Bronchial epithelial cell (primary cell): ENCODE measurements around the gene RARG. TPM values are rescaled to one million over a fixed set of nuclear protein-coding genes. Genes with fewer than 3 reads are reported as not detected.

Experiments
- DNase-seq: peaks from one replicate; pipeline ENCODE4 v3.0.0-alpha.2; 2010; ENCODE audit warnings: low read depth
- FAIRE-seq: peaks from 2 replicates; lab custom pipeline; 2011; peaks lifted over from hg19 to GRCh38; lab: Jason Lieb, UNC
- H3K27me3 ChIP-seq: 2 replicates; pipeline ENCODE4 v1.5.1; 2011; ENCODE audit warnings: low read length; ENCODE audit not compliant: control insufficient read depth, insufficient read depth
- H3K36me3 ChIP-seq: 2 replicates; pipeline ENCODE4 v1.5.1; 2011; ENCODE audit warnings: low read length; ENCODE audit not compliant: control insufficient read depth, insufficient read depth
- H3K4me3 ChIP-seq: 2 replicates; pipeline ENCODE4 v1.5.1; 2011; ENCODE audit warnings: mild to moderate bottlenecking, low read depth, low read length, control low read depth
- total RNA-seq: library from RNA; depleted of rRNA; stranded (reverse); fragments of >200 nt; gene quantifications from 2 replicates; pipeline ENCODE4 v1.2.1, GENCODE V29; 2014
- TF ChIP-seq, protein P1 (sequence below): IDR thresholded peaks from 2 replicates; pipeline ENCODE4 v1.5.1; 2011; ENCODE audit warnings: mild to moderate bottlenecking, moderate library complexity, low read length, control low read depth, inconsistent platforms; ENCODE audit not compliant: insufficient read depth, severe bottlenecking

RARG gene
- total RNA-seq, 1 donor from 2014 or later = 24.7 TPM

- no peak overlapping the region for H3K4me3 ChIP-seq
- TF ChIP-seq, protein P1, sequence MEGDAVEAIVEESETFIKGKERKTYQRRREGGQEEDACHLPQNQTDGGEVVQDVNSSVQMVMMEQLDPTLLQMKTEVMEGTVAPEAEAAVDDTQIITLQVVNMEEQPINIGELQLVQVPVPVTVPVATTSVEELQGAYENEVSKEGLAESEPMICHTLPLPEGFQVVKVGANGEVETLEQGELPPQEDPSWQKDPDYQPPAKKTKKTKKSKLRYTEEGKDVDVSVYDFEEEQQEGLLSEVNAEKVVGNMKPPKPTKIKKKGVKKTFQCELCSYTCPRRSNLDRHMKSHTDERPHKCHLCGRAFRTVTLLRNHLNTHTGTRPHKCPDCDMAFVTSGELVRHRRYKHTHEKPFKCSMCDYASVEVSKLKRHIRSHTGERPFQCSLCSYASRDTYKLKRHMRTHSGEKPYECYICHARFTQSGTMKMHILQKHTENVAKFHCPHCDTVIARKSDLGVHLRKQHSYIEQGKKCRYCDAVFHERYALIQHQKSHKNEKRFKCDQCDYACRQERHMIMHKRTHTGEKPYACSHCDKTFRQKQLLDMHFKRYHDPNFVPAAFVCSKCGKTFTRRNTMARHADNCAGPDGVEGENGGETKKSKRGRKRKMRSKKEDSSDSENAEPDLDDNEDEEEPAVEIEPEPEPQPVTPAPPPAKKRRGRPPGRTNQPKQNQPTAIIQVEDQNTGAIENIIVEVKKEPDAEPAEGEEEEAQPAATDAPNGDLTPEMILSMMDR = peak; percentile 37
- DNase-seq = peak; percentile 33
- no peaks in the 10 kb centered on the region for H3K27me3 ChIP-seq
- peaks cover 7% of the 10 kb centered on the region for H3K36me3 ChIP-seq
- FAIRE-seq = no peak
These were observed 57.0 kb downstream of the RARG start for GRCh38 chr12:53174881-53175491.

DNA sequence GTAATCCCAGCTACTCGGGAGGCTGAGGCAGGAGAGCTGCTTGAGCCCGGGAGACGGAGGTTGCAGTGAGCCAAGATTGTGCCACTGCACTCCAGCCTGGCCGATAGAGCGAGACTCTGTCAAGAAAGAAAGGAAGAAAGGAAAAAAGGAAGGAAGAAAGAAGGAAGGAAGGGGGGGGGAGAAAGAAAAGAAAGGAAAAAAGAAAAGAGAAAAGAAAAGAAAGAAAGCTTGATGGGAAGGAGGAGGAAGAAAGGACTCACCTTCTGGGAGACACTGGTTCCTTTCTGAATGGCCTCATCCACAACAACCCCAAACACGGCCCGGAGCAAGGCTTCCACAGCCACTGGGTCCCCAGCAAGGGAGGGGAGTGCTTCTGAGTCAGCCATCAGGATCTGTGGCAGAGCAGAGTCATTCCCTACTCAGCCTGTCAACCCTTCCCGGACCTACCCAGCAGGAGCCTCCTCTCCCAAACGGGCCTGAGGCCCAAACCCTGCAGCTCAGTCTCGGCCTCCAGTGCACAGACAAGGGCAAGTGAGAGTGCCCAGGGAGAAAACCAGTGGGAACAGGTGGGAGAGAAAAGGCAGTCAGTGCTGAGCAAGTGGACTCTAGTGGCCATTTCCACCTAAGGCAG, 58.8 kb downstream of the RARG start:
- no peak for FAIRE-seq
- peak; percentile 42 for DNase-seq
- Histone ChIP-seq H3K27me3 (no peaks in the 10 kb centered on the region), H3K4me3 (no peak overlapping the region), H3K36me3 (peaks cover 11% of the 10 kb centered on the region)
- TF ChIP-seq, protein P1 = no peak

DNA sequence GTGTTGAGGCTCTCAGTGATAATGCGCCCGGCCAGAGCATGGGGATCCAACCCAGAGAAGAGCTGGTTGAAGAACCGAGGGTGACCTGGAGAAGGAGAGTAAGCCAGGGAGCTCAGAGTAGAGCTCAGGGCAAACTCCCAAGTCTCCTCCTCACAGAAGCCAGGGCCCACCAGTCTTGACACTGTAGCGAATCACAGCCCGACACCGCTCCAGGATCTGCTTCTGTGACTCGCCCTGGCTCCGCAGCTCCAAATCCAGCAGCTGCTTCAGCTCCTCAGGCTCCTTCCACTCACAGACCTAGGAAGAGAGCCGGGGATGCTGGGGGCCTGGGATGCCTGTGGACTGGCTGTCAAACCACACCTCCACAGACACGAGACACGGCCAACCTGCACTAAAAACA, 59.7 kb downstream of the RARG start:
- DNase-seq (no peak), FAIRE-seq (no peak)
- TF ChIP-seq, protein P1 = no peak
- no peaks in the 10 kb centered on the region for H3K27me3 ChIP-seq
- peaks cover 11% of the 10 kb centered on the region for H3K36me3 ChIP-seq
- H3K4me3 ChIP-seq = no peak overlapping the region

DNA sequence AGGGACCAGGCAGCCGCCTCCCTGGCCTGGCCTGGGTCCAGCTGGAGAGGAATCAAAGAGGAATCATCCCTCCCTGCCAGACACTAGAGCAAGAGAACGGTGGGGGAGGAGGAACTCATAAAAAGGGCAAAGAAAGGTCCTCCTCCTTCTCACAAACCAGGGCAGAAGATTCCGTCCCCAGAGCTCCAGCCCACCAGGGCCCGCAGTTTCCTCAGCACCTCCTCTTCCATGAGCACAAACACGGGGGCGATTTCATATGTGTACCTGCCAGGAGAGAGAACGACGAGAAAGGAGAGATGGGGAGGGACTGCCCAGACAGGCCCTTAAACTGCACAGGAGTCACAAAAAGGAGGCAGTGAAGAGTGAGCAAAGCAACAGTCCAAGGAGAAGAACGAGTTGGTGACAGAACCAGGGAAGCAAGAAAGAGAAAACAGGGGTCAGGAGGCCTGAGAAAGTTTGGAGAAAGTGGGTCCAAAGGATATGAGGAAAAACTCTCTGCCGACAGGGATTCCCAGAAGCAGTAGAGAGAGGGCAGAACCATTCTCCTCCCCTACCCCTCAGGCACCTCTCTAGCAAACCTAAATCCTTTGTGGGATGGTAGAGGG, 60.2 kb downstream of the RARG start:
- Histone ChIP-seq H3K4me3 (no peak overlapping the region), H3K27me3 (no peaks in the 10 kb centered on the region), H3K36me3 (peaks cover 11% of the 10 kb centered on the region)
- DNase-seq = no peak
- TF ChIP-seq, protein P1 = no peak
- FAIRE-seq = no peak

GRCh38 chr12:53170876-53171724, 60.9 kb downstream of the RARG start:
- FAIRE-seq = no peak

More at GRCh38 chr12:53170876-53171724, 60.9 kb downstream of the RARG start:
- H3K4me3 ChIP-seq = no peak overlapping the region
- no peaks in the 10 kb centered on the region for H3K27me3 ChIP-seq
- TF ChIP-seq, protein P1 = no peak
- no peak for DNase-seq
- H3K36me3 ChIP-seq = peaks cover 11% of the 10 kb centered on the region
